HTR-8/SVneo (cell line): Measurements from ENCODE around the gene NFKBIB.
"Not testable (repeated sequence)": the region's sequence is repeated elsewhere in the genome, so short reads cannot be mapped to it uniquely, and the experiment has no call there.

Experiments
- DNase-seq: peaks from one replicate; pipeline ENCODE4 v3.0.0; 2011; ENCODE audit warnings: low spot score, mixed read lengths; ENCODE audit not compliant: insufficient read length
- FAIRE-seq: peaks from 2 replicates; lab custom pipeline; 2011; peaks lifted over from hg19 to GRCh38; lab: Jason Lieb, UNC

NFKBIB gene

GRCh38 chr19:38899447-38900201 is at the start of gene NFKBIB, which contains the start of gene SIRT2:
NFKBIB (plus strand) TSS chr19:38899969; CDS start chr19:38900033, 64 bp downstream.
SIRT2 (minus strand) TSS chr19:38899618; CDS start chr19:38899521, 97 bp downstream.
- FAIRE-seq, result peak; percentile 99

GRCh38 chr19:38850436-38850975 is 49.3 kb upstream of the NFKBIB start:
- FAIRE-seq (peak; percentile 96), DNase-seq (peak; percentile 99)

More at GRCh38 chr19:38899447-38900201, at the start of gene NFKBIB, which contains the start of gene SIRT2:
- DNase-seq, result peak; percentile 99

- FAIRE-seq (no peak), DNase-seq (no peak)
Measured at GRCh38 chr19:38850976-38851621, 48.7 kb upstream of the NFKBIB start.

- DNase-seq, result peak; percentile 75
- FAIRE-seq, result peak; percentile 93
Measured at GRCh38 chr19:38851622-38852230, 48.0 kb upstream of the NFKBIB start.

GRCh38 chr19:38852231-38853044 is 47.3 kb upstream of the NFKBIB start:
- FAIRE-seq, result peak; percentile 62
- peak; percentile 45 for DNase-seq

- no peak for FAIRE-seq
- DNase-seq, result no peak
Measured at GRCh38 chr19:38853214-38853613, 46.6 kb upstream of the NFKBIB start.

GRCh38 chr19:38854961-38855360 is 44.8 kb upstream of the NFKBIB start:
- FAIRE-seq, DNase-seq: not testable (repeated sequence)

GRCh38 chr19:38855751-38856150 is 44.0 kb upstream of the NFKBIB start:
- not testable (repeated sequence) for DNase-seq, FAIRE-seq

GRCh38 chr19:38856813-38857212 is 43.0 kb upstream of the NFKBIB start:
- DNase-seq, result no peak
- no peak for FAIRE-seq

GRCh38 chr19:38859631-38860204 is 40.1 kb upstream of the NFKBIB start:
- FAIRE-seq, DNase-seq: not testable (repeated sequence)

- DNase-seq, result no peak
- no peak for FAIRE-seq
Measured at GRCh38 chr19:38861368-38861767, 38.4 kb upstream of the NFKBIB start.

GRCh38 chr19:38862321-38863059 is 37.3 kb upstream of the NFKBIB start:
- peak; percentile 33 for DNase-seq
- FAIRE-seq, result no peak

- FAIRE-seq (no peak), DNase-seq (no peak)
Measured at GRCh38 chr19:38867171-38867780, 32.5 kb upstream of the NFKBIB start.

- DNase-seq (no peak), FAIRE-seq (no peak)
Measured at GRCh38 chr19:38868551-38868950, 31.2 kb upstream of the NFKBIB start.

GRCh38 chr19:38869160-38869835 is 30.5 kb upstream of the NFKBIB start:
- DNase-seq (no peak), FAIRE-seq (no peak)

GRCh38 chr19:38869836-38870607 is 29.7 kb upstream of the NFKBIB start:
- FAIRE-seq, result no peak
- DNase-seq, result no peak

- FAIRE-seq (no peak), DNase-seq (no peak)
Measured at GRCh38 chr19:38870612-38871011, 29.2 kb upstream of the NFKBIB start.
